Urothelium cell line (cell line): ENCODE data around the gene BPIFA1.

ENCODE experiments used
- DNase-seq: peaks from one replicate; pipeline ENCODE4 v3.0.0; 2011; ENCODE audit warnings: low spot score, mixed read lengths
- FAIRE-seq: peaks from 2 replicates; lab custom pipeline; 2011; peaks lifted over from hg19 to GRCh38; lab: Jason Lieb, UNC

BPIFA1 gene

DNA sequence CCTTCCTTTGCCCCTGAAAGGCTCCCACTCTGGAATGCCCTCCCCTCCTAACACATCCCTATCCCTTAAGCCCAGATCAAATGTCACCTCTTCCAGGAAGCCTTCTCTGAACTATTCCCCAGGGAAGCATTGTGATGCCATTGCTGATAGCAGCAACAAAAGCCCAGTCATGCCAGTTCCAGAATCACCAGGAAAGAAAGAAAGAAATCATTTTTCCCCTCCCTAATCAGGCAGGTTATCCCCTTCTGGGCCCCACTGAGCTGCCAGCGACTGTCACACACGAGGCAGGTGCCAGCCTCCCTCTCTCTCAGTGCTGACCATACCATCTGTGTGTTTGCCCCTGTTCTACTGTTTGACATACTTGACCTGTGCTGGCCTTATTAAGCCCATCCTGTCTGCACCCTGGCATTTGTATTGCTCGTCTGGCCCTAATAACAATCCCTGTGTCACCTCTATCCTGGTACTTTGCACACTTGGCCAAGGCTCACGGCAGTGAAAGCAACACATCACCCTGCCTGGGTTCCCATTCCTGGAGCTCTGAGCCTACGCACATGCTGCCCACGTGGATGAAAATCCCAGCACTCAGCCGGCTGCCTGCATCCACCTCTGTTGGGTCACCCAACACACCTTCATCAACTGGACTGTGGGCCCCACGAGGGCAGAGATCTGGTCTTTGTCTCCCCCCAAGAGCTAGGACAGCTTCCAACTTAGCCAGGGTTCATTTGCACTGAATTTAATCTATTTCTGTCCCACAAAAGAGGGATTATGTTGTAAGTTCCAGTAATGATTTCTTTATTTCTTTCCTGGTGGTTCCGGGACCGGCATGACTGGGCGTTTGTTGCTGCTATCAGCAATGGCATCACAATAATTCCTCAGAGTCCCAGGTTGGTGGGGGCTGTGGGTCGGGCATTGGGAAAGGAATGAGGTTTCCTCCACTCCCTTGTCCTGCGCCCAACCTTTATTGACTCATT, 42.0 kb downstream of the BPIFA1 start:
- DNase-seq (no peak), FAIRE-seq (no peak)

DNA sequence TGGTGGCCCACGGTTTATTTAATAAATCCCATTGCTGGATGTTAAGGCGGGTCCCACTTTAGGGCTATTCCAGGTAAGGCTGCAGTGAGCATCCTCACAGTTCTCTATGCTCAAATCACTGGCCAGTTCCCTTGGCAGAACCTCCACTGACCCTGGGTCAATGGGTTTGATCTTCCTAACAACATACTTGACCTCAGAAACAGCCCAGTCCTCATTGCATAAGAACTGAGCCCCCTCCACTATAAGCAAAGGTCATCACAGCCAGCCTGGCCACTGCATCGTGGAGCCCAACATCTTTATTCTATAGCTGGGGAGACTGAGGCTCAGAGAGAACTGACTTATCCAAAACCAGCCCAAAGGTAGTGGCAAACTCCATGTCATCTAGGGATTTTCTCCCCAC, 42.9 kb downstream of the BPIFA1 start:
- DNase-seq = no peak
- FAIRE-seq = no peak

DNA sequence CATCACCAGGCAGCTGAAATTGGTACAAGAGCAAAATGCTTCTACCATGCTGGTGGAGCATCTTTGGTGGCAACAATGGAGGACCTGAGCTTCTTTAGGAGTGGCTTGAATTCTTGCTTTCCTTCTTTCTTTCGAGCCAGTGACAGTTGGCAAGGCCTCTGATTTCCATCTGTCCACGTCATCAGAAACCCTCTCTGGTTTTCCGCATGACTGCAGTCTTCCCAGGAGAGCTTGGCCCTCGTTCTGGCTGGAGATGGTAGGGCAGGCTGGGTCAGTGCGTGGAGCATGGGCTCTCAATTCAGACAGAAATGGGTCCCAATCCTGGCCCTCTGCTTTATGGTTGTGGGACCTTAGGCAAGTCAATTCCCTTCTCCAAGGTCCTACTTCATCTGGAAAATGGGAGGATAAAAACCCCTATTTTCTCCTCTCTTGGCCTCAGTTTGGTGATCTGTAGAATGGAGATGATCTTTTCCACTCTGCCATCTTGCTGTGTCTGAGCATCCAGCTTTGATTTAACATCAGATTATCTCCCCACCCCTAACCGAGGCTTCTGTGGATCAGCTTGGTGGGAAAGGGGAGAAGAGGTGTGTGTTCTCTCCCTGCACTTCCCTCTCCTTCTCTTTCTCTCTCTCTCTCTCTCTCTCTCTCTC, 43.6 kb downstream of the BPIFA1 start:
- FAIRE-seq (no peak), DNase-seq (no peak)

GRCh38 chr20:33280000-33280680, 44.3 kb downstream of the BPIFA1 start:
- FAIRE-seq (no peak), DNase-seq (no peak)

- no peak for DNase-seq
- no peak for FAIRE-seq
Observed at GRCh38 chr20:33280775-33281174, 45.0 kb downstream of the BPIFA1 start.

DNA sequence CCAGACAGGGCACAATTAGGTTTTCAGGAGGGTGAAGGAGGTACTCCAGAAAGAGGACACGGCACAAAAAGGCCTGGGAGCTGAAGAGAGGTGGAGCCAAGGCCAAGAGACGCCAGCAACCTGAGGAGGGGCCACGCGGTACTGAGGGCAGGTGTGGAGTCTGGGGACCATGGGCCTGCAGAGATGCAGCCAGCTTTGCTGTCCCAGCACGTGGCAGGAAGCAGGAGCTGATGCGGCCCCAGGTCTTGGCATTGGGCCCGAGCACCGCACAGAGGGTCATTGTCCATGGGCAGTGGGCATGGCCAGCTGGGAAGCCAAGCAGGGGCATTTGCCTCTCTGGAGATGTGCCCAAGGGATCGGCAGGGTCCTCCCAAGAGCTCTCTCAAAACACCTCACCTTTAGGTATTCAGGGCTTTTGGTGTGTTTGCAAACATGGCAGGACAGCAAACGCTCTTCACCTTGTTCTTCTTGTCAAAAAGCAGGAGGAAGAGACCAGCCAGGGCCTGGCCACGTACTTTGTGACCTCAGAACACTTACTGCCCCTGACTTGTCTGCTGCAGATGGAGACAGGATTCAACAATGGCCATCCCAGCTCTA, 45.9 kb downstream of the BPIFA1 start:
- FAIRE-seq (no peak), DNase-seq (no peak)

- FAIRE-seq (no peak), DNase-seq (no peak)
Observed at GRCh38 chr20:33282196-33282934, 46.6 kb downstream of the BPIFA1 start.

DNA sequence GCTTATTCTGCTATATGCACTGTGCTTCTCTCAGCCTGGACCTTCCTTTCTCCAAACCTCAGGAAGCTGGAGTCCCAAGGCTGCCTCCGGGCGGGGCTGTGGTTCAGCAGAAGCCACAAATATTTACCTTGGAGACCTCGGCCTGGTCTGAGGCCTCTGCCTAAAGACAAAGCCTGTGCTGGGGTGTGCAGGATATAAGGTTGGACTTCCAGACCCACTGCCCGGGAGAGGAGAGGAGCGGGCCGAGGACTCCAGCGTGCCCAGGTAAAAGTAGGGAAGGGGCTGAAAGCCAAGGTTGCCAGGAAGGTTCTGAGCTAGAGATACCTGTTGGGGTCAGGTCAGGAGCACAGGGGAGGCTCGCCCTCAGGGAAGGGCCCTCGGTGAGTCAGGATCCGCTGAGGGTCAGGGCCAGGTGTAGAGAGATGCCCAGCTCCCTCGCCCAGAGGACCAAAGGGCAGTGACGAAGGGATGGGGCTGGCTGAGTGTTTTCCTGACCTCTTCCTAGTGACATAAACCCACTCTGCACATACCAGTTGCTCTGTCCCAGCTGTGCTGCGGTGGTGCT, 47.3 kb downstream of the BPIFA1 start, which contains the start of gene BPIFB1:
TSS of gene BPIFB1 (plus strand) at position 224 of the 565 bp plus-strand sequence. CDS start 2,860 bp downstream, outside the sequence.
- FAIRE-seq = no peak
- peak; percentile 44 for DNase-seq

GRCh38 chr20:33284284-33284683, 48.5 kb downstream of the BPIFA1 start:
- FAIRE-seq (no peak), DNase-seq (no peak)

DNA sequence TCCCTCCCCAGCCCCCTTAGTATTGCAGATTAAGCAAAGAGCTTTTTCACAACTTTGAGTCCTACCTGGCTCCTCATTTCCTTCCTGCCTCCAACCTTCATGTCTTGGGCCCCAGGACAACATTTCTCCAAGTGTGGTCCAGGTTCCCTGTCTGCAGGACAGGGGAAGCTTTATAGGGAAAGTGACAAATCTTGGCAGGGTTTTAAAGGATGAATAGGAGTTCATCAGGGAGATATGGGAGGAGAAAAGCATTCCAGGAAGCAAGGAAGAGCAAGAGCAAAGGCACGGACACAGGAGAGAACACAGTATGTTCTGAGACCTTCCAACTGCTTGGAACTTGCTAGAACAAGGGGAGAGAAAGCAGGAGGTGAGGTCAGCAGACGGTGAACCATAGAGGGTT, 49.1 kb downstream of the BPIFA1 start:
- FAIRE-seq (no peak), DNase-seq (no peak)

DNA sequence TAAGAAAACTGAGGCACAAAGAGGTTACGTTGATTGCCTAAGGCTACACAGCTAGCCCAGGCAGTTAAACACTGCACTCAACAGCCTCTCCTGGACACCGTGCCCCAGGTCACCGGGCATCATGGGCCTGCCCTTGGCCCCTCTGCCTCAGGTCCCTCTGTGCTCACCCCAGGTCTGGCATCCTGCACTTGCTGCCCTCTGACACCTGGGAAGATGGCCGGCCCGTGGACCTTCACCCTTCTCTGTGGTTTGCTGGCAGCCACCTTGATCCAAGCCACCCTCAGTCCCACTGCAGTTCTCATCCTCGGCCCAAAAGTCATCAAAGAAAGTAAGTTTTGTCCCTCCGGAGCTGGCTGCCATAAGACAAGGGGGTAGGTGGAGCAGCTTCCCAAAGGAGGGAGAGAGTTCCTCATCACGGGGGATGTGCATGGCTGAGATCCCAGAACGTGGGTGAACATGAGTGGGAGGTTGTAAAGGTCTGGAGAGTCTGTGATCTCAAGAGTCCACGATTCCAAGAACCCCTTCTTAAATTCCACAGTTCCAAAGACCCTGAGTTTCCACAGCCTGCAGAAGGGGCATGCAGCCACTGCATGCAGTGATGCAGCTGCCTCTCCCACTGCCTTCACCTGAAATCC, 50.2 kb downstream of the BPIFA1 start:
- DNase-seq (no peak), FAIRE-seq (peak; percentile 30)

GRCh38 chr20:33287884-33288283, 52.1 kb downstream of the BPIFA1 start:
- FAIRE-seq (no peak), DNase-seq (no peak)

DNA sequence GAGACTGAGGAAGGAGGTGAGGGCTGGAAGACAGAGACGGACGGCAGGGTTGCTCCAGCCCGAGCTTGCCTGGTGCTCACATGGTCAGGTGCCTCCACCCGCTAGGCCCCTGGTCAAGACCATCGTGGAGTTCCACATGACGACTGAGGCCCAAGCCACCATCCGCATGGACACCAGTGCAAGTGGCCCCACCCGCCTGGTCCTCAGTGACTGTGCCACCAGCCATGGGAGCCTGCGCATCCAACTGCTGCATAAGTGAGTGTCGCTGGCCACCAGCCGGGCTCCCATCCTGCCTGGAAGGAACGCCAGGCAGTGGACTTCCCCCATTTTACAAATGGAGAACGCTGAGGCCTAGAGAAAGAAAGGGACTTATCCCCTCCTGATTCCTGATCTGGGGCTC, 55.1 kb downstream of the BPIFA1 start:
- FAIRE-seq = no peak
- DNase-seq = no peak

- no peak for FAIRE-seq
- no peak for DNase-seq
Observed at GRCh38 chr20:33291416-33291815, 55.6 kb downstream of the BPIFA1 start.

DNA sequence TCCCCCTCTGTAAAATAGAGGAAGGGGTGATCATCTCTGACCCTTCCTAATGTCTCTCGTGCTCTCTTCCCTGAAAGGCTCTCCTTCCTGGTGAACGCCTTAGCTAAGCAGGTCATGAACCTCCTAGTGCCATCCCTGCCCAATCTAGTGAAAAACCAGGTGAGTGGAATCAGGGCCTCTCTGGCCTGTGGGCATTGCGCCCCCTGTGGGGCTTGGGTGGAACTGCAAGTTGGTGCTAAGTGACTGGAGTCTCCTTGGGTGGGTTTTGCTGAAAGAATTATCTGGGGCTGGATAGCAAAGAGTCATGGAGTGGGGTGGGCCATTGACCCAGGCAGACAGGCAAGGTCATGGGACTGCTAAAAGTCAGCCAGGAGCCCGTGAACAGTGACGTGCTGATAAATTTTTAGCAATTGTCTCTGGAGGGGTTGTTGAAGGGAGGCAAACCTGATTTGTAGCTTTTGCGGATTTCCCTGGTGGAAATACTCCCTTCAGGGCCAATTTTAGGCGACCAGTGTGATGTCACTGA, 56.1 kb downstream of the BPIFA1 start:
- DNase-seq (peak; percentile 60), FAIRE-seq (no peak)
